Measurements from ENCODE around the gene MKI67. TPM values are rescaled to one million over a fixed set of nuclear protein-coding genes. Genes with fewer than 3 reads are reported as not detected.

MKI67 gene
- polyA plus RNA-seq, 2 of the 4 experiments (the other 2 are of a cell fraction): 33.8 to 51.7 TPM

- no peak for ATAC-seq
- TF ChIP-seq MAZ (IDR thresholded peaks at IDR 0.05; ENCODE audit: borderline replicate concordance, low read depth, low read length) (no peak), CBX2 (IDR thresholded peaks at IDR 0.05; ENCODE audit: borderline replicate concordance, low read depth) (no peak), HDAC2 (IDR thresholded peaks at IDR 0.05) (no peak), E2F6 (IDR thresholded peaks at IDR 0.05; ENCODE audit: borderline replicate concordance, low read depth) (no peak), TFCP2L1 (CRISPR knock-in tag; IDR thresholded peaks at IDR 0.05) (no peak), KDM5A (IDR thresholded peaks at IDR 0.05) (no peak), ELK1 (IDR thresholded peaks at IDR 0.05; ENCODE audit: low read depth, low read length) (no peak), RARB (CRISPR knock-in tag; IDR thresholded peaks at IDR 0.05) (no peak)
These were observed 27.6 kb downstream of the MKI67 start for GRCh38 chr10:128098631-128099030.

GRCh38 chr10:128097783-128098182 is 28.4 kb downstream of the MKI67 start:
- CTCF ChIA-PET: interaction anchor here (0.8 to 1.5 kb wide), 2 partner anchors 8 to 29 kb away, joined by 3 read pairs; no protein-coding TSS in a partner anchor
- no peak for FAIRE-seq
- WGBS (ENCODE audit: missing lambda C conversion rate): 85% methylated on average over 8 of the region's 8 CpGs

More at GRCh38 chr10:128098631-128099030, 27.6 kb downstream of the MKI67 start:
- FAIRE-seq (no peak), DNase-seq (ENCODE audit: low read depth in 1 of 2, low spot score in 1 of 2) (no peak)
- ChIA-PET POLR2A (no interaction called here), CTCF (interaction anchor here (0.8 kb wide), 1 partner anchor 20 kb away, joined by 3 read pairs; no protein-coding TSS in a partner anchor)
- Histone ChIP-seq H3K4me3 (no peak overlapping the region), H3K9me3 (no peaks in the 10 kb centered on the region), H3K4me2 (no peak overlapping the region), H3K4me1 (no peaks in the 10 kb centered on the region), H3K27ac (no peak overlapping the region)
- WGBS (ENCODE audit: missing lambda C conversion rate): 91% methylated on average over 10 of the region's 10 CpGs

GRCh38 chr10:128096486-128097199 is 29.6 kb downstream of the MKI67 start:
- CTCF ChIA-PET: interaction anchor here (0.6 to 2.1 kb wide), 5 partner anchors 9 to 1988 kb away, joined by 3 to 5 read pairs (median 3); no protein-coding TSS in a partner anchor
- no peak for TF ChIP-seq HOXB13 (CRISPR knock-in tag; IDR thresholded peaks at IDR 0.05; ENCODE audit: low read depth)
- TF ChIP-seq TP53 (CRISPR knock-in tag; IDR thresholded peaks at IDR 0.05): no peak
- 94% methylated on average over 5 of the region's 5 CpGs for WGBS (ENCODE audit: missing lambda C conversion rate)
- H3K4me1 ChIP-seq: no peaks in the 10 kb centered on the region
- ATAC-seq (no peak), DNase-seq (ENCODE audit: low read depth in 1 of 2, low spot score in 1 of 2) (no peak), FAIRE-seq (no peak)
- no peaks in the 10 kb centered on the region for H3K9me3 ChIP-seq
- no peak overlapping the region for H3K27ac ChIP-seq
- no peak overlapping the region for H3K4me2 ChIP-seq
- no peak overlapping the region for H3K4me3 ChIP-seq
- POLR2A ChIA-PET: no interaction called here

More at GRCh38 chr10:128097783-128098182, 28.4 kb downstream of the MKI67 start:
- POLR2A ChIA-PET: no interaction called here
- Histone ChIP-seq H3K4me1 (no peaks in the 10 kb centered on the region), H3K9me3 (no peaks in the 10 kb centered on the region), H3K4me3 (no peak overlapping the region), H3K4me2 (no peak overlapping the region), H3K27ac (no peak overlapping the region)
- no peak for ATAC-seq
- DNase-seq (ENCODE audit: low read depth in 1 of 2, low spot score in 1 of 2): no peak
- TF ChIP-seq FOXS1 (CRISPR knock-in tag; IDR thresholded peaks at IDR 0.05) (no peak), CTCF (IDR thresholded peaks at IDR 0.05) (no peak), ZSCAN20 (CRISPR knock-in tag; IDR thresholded peaks at IDR 0.05) (no peak), ZC3H11A (IDR thresholded peaks at IDR 0.05) (no peak), MYC (IDR thresholded peaks at IDR 0.05; ENCODE audit: borderline replicate concordance, low read length) (no peak), MAFK (IDR thresholded peaks at IDR 0.05; ENCODE audit: partially characterized antibody) (no peak)
